SK-N-SH treated with all-trans-retinoic acid at 6 μM for 48 hours (cell line): ENCODE measurements around the gene ZNF2.

ENCODE experiments used
- ATAC-seq: fragments of 200-7000 bp; cut with Tn5 transposase; 3 replicates; pipeline ENCODE4 v1.9.1; 2020; ENCODE audit warnings: mild to moderate bottlenecking, moderate library complexity
- ARNTL ChIP-seq: fragments of 450-650 bp; formaldehyde crosslinking; IDR thresholded peaks from 2 replicates; pipeline ENCODE4 v1.5.0; 2020; ENCODE audit warnings: low read depth, mild to moderate bottlenecking, moderate library complexity, borderline replicate concordance
- BACH2 ChIP-seq: fragments of 250-450 bp; sonication (Bioruptor Pico); IDR thresholded peaks from 2 replicates; pipeline ENCODE4 v1.9.0; 2021; ENCODE audit warnings: mild to moderate bottlenecking, borderline replicate concordance
- CSDC2 ChIP-seq: fragments of 250-450 bp; sonication (Bioruptor Pico); IDR thresholded peaks from 2 replicates; pipeline ENCODE4 v1.5.0; 2020; ENCODE audit warnings: mild to moderate bottlenecking, moderate library complexity
- ESRRG ChIP-seq: fragments of 250-450 bp; sonication (Bioruptor Pico); IDR thresholded peaks from 2 replicates; pipeline ENCODE4 v1.6.1; 2021; ENCODE audit warnings: mild to moderate bottlenecking
- GLIS3 ChIP-seq: fragments of 250-450 bp; sonication (Bioruptor Pico); IDR thresholded peaks from 2 replicates; pipeline ENCODE4 v1.5.0; 2020; ENCODE audit warnings: mild to moderate bottlenecking, moderate library complexity
- ISL1 ChIP-seq: fragments of 250-450 bp; sonication (Bioruptor Pico); IDR thresholded peaks from 2 replicates; pipeline ENCODE4 v2.1.2; 2022; ENCODE audit warnings: mild to moderate bottlenecking, moderate library complexity
- OSR1 ChIP-seq: fragments of 250-450 bp; sonication (Bioruptor Pico); IDR thresholded peaks from 2 replicates; pipeline ENCODE4 v1.8.0; 2022; ENCODE audit warnings: moderate library complexity, mild to moderate bottlenecking, inconsistent platforms
- PPARA ChIP-seq: fragments of 250-450 bp; sonication (Bioruptor Pico); IDR thresholded peaks from 2 replicates; pipeline ENCODE4 v1.5.0; 2020; ENCODE audit warnings: mild to moderate bottlenecking, borderline replicate concordance
- RARB ChIP-seq: fragments of 250-450 bp; sonication (Bioruptor Pico); IDR thresholded peaks from 2 replicates; pipeline ENCODE4 v1.8.0; 2021; ENCODE audit warnings: mild to moderate bottlenecking, moderate library complexity
- SNAI2 ChIP-seq: fragments of 250-450 bp; sonication (Bioruptor Pico); IDR thresholded peaks from 2 replicates; pipeline ENCODE4 v1.5.0; 2020; ENCODE audit warnings: mild to moderate bottlenecking, moderate library complexity
- TCF4 ChIP-seq: fragments of 250-450 bp; sonication (Bioruptor Pico); IDR thresholded peaks from 2 replicates; pipeline ENCODE4 v1.8.0; 2021; ENCODE audit warnings: mild to moderate bottlenecking, moderate library complexity, borderline replicate concordance
- TOX ChIP-seq: fragments of 250-450 bp; sonication (Bioruptor Pico); IDR thresholded peaks from 2 replicates; pipeline ENCODE4 v1.8.0; 2021; ENCODE audit warnings: mild to moderate bottlenecking, moderate library complexity, borderline replicate concordance
- ZC3H10 ChIP-seq: fragments of 250-450 bp; sonication (Bioruptor Pico); IDR thresholded peaks from 2 replicates; pipeline ENCODE4 v1.5.1; 2021; ENCODE audit warnings: mild to moderate bottlenecking, moderate library complexity
- ZFP3 ChIP-seq: fragments of 250-450 bp; sonication (Bioruptor Pico); IDR thresholded peaks from 2 replicates; pipeline ENCODE4 v1.5.0; 2020; ENCODE audit warnings: mild to moderate bottlenecking, moderate library complexity
- ZFP30 ChIP-seq: fragments of 450-650 bp; formaldehyde crosslinking; IDR thresholded peaks from 2 replicates; pipeline ENCODE4 v1.5.0; 2022; ENCODE audit warnings: mild to moderate bottlenecking, moderate library complexity
- ZNF565 ChIP-seq: fragments of 450-650 bp; formaldehyde crosslinking; conservative IDR thresholded peaks from 2 replicates; pipeline ENCODE4 v1.5.0; 2020; ENCODE audit warnings: low read depth, mild to moderate bottlenecking, moderate library complexity
- ZNF8 ChIP-seq: fragments of 450-650 bp; formaldehyde crosslinking; IDR thresholded peaks from 2 replicates; pipeline ENCODE4 v1.5.0; 2020; ENCODE audit warnings: mild to moderate bottlenecking, moderate library complexity
- TF ChIP-seq, protein P1 (sequence below): fragments of 250-450 bp; sonication (Bioruptor Pico); IDR thresholded peaks from 2 replicates; pipeline ENCODE4 v1.8.0; 2020; ENCODE audit warnings: mild to moderate bottlenecking, moderate library complexity, borderline replicate concordance
- TF ChIP-seq, protein P2 (sequence below): fragments of 250-450 bp; sonication (Bioruptor Pico); IDR thresholded peaks from 2 replicates; pipeline ENCODE4 v1.5.0; 2020; ENCODE audit warnings: mild to moderate bottlenecking, moderate library complexity
- TF ChIP-seq, protein P3 (sequence below): fragments of 250-450 bp; sonication (Bioruptor Pico); IDR thresholded peaks from 2 replicates; pipeline ENCODE4 v1.5.1; 2020; ENCODE audit warnings: low read depth, mild to moderate bottlenecking, moderate library complexity
- TF ChIP-seq, protein P4 (sequence below): fragments of 250-450 bp; sonication (Bioruptor Pico); IDR thresholded peaks from 2 replicates; pipeline ENCODE4 v1.8.0; 2021; ENCODE audit warnings: low read depth, mild to moderate bottlenecking, moderate library complexity, borderline replicate concordance
- TF ChIP-seq, protein P5 (sequence below): fragments of 250-450 bp; sonication (Bioruptor Pico); IDR thresholded peaks from 2 replicates; pipeline ENCODE4 v1.5.1; 2021; ENCODE audit warnings: mild to moderate bottlenecking, moderate library complexity

ZNF2 gene

DNA sequence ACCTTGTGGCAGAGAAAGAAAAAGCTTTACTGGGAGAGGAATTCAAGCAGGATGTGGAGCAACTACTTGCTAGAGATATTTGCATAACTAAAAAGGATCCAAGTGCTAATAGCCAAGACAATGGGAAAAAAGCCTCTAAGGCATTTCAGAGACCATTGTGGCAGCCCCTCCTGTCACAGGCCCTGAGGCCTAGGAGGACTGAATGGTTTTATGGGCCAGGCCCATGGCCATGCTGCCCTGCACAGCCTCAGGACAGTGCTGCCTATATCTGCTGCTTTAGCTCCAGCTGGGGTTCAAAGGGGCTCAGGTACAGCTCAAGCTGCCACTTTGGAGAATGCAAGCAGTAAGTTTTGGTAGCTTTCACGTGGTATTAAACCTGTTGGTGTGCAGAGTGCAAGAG is 26.9 kb upstream of the ZNF2 start:
- TF ChIP-seq BACH2 (no peak), TCF4 (no peak)
- TF ChIP-seq, protein P1, sequence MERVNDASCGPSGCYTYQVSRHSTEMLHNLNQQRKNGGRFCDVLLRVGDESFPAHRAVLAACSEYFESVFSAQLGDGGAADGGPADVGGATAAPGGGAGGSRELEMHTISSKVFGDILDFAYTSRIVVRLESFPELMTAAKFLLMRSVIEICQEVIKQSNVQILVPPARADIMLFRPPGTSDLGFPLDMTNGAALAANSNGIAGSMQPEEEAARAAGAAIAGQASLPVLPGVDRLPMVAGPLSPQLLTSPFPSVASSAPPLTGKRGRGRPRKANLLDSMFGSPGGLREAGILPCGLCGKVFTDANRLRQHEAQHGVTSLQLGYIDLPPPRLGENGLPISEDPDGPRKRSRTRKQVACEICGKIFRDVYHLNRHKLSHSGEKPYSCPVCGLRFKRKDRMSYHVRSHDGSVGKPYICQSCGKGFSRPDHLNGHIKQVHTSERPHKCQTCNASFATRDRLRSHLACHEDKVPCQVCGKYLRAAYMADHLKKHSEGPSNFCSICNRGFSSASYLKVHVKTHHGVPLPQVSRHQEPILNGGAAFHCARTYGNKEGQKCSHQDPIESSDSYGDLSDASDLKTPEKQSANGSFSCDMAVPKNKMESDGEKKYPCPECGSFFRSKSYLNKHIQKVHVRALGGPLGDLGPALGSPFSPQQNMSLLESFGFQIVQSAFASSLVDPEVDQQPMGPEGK (CRISPR knock-in tag) = no peak
- no peak for ATAC-seq

DNA sequence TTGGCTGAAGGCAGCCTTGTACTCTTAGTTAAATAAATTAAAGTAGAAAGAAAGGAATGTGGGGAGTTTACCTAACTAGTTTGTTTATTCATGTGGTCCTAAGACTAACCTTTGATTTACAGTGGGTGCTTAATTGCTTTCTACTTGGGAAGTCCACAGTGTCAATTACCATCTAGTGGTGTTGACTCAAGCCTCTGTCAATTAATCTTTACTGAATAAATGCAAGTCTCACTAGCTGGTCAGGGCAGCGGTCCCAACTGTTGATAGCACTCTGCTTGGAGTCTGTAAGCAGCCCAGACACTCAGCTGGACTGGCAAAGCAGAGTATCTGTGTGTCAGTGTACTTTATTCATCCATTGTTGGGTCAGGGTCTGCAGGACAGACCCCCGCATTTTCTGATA is 21.8 kb upstream of the ZNF2 start:
- TF ChIP-seq ISL1 (CRISPR knock-in tag) (no peak), TCF4 (no peak), ZC3H10 (CRISPR knock-in tag) (no peak), OSR1 (CRISPR knock-in tag) (no peak), ESRRG (CRISPR knock-in tag) (no peak), PPARA (no peak), ZNF565 (CRISPR knock-in tag) (no peak), ZNF8 (CRISPR knock-in tag) (no peak), RARB (CRISPR knock-in tag) (no peak), ARNTL (CRISPR knock-in tag) (no peak), BACH2 (no peak), ZFP3 (no peak), CSDC2 (CRISPR knock-in tag) (no peak), TOX (no peak), GLIS3 (CRISPR knock-in tag) (no peak)
- TF ChIP-seq, protein P1 (CRISPR knock-in tag) = no peak
- TF ChIP-seq, protein P2, sequence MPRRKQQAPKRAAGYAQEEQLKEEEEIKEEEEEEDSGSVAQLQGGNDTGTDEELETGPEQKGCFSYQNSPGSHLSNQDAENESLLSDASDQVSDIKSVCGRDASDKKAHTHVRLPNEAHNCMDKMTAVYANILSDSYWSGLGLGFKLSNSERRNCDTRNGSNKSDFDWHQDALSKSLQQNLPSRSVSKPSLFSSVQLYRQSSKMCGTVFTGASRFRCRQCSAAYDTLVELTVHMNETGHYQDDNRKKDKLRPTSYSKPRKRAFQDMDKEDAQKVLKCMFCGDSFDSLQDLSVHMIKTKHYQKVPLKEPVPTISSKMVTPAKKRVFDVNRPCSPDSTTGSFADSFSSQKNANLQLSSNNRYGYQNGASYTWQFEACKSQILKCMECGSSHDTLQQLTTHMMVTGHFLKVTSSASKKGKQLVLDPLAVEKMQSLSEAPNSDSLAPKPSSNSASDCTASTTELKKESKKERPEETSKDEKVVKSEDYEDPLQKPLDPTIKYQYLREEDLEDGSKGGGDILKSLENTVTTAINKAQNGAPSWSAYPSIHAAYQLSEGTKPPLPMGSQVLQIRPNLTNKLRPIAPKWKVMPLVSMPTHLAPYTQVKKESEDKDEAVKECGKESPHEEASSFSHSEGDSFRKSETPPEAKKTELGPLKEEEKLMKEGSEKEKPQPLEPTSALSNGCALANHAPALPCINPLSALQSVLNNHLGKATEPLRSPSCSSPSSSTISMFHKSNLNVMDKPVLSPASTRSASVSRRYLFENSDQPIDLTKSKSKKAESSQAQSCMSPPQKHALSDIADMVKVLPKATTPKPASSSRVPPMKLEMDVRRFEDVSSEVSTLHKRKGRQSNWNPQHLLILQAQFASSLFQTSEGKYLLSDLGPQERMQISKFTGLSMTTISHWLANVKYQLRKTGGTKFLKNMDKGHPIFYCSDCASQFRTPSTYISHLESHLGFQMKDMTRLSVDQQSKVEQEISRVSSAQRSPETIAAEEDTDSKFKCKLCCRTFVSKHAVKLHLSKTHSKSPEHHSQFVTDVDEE (CRISPR knock-in tag) = no peak
- TF ChIP-seq, protein P3, sequence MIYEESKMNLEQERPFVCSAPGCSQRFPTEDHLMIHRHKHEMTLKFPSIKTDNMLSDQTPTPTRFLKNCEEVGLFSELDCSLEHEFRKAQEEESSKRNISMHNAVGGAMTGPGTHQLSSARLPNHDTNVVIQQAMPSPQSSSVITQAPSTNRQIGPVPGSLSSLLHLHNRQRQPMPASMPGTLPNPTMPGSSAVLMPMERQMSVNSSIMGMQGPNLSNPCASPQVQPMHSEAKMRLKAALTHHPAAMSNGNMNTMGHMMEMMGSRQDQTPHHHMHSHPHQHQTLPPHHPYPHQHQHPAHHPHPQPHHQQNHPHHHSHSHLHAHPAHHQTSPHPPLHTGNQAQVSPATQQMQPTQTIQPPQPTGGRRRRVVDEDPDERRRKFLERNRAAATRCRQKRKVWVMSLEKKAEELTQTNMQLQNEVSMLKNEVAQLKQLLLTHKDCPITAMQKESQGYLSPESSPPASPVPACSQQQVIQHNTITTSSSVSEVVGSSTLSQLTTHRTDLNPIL (CRISPR knock-in tag) = no peak
- TF ChIP-seq, protein P4, sequence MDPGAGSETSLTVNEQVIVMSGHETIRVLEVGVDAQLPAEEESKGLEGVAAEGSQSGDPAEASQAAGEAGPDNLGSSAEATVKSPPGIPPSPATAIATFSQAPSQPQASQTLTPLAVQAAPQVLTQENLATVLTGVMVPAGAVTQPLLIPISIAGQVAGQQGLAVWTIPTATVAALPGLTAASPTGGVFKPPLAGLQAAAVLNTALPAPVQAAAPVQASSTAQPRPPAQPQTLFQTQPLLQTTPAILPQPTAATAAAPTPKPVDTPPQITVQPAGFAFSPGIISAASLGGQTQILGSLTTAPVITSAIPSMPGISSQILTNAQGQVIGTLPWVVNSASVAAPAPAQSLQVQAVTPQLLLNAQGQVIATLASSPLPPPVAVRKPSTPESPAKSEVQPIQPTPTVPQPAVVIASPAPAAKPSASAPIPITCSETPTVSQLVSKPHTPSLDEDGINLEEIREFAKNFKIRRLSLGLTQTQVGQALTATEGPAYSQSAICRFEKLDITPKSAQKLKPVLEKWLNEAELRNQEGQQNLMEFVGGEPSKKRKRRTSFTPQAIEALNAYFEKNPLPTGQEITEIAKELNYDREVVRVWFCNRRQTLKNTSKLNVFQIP (CRISPR knock-in tag) = no peak
- TF ChIP-seq, protein P5, sequence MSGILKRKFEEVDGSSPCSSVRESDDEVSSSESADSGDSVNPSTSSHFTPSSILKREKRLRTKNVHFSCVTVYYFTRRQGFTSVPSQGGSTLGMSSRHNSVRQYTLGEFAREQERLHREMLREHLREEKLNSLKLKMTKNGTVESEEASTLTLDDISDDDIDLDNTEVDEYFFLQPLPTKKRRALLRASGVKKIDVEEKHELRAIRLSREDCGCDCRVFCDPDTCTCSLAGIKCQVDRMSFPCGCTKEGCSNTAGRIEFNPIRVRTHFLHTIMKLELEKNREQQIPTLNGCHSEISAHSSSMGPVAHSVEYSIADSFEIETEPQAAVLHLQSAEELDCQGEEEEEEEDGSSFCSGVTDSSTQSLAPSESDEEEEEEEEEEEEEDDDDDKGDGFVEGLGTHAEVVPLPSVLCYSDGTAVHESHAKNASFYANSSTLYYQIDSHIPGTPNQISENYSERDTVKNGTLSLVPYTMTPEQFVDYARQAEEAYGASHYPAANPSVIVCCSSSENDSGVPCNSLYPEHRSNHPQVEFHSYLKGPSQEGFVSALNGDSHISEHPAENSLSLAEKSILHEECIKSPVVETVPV (CRISPR knock-in tag) = no peak
- ATAC-seq = no peak

DNA sequence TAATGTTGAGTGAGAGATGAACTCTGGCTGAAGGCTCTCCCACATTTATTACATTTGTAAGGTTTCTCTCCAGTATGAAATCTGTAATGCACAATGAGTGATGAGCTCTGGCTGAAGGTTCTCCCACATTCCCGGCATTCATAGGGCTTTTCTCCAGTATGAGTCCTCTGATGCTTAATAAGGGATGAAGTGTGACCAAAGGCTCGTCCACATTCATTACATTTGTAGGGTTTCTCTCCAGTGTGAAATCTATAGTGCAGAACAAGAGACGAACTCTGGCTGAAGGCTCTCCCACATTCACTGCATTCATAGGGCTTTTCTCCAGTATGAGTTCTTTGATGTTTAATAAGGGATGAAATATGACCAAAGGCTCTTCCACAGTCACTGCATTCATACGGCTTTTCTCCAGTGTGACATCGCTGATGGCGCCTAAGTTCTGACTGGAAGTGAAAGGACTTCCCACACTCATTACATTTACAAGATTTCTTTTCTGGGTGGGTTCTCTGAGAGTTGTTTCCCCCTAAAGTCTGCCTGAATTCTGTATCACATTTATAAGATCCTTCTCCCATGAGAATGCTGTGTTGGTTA is 16.1 kb upstream of the ZNF2 start:
- ATAC-seq = no peak
- TF ChIP-seq OSR1 (CRISPR knock-in tag) (no peak), ZFP3 (no peak), ESRRG (CRISPR knock-in tag) (no peak), TCF4 (no peak), ZFP30 (CRISPR knock-in tag) (no peak), ARNTL (CRISPR knock-in tag) (no peak), BACH2 (no peak), SNAI2 (CRISPR knock-in tag) (no peak)
- TF ChIP-seq, protein P2 (CRISPR knock-in tag) = no peak
- TF ChIP-seq, protein P5 (CRISPR knock-in tag) = no peak
